HCT116 (cell line): ENCODE data around the gene AMBRA1. TPM values are rescaled to one million over a fixed set of nuclear protein-coding genes. Genes with fewer than 3 reads are reported as not detected.

ENCODE experiments used
- ATAC-seq: fragments of 200-7000 bp; cut with Tn5 transposase; 2 replicates; pipeline ENCODE4 v1.9.1; 2020; ENCODE audit warnings: mild to moderate bottlenecking, moderate library complexity
- BruUV-seq: library from RNA; stranded (reverse); fragments of 400-500 nt; replicated peaks from 2 replicates; lab custom pipeline; 2021; lab: Mats Ljungman, UMichigan
- CTCF ChIA-PET: fragments of 300-600 bp; sonication (Branson Sonifier 250); formaldehyde crosslinking; loops from one replicate; lab custom pipeline; 2021; ENCODE audit warnings: antibody characterized with exemption; lab: Charles Lee
- POLR2A ChIA-PET: fragments of 300-600, 350-600 bp; sonication (Branson Sonifier 250); formaldehyde crosslinking; loops from one replicate; lab custom pipeline; 2021; ENCODE audit warnings: antibody characterized with exemption; lab: Charles Lee
- RAD21 ChIA-PET, 2 experiments: fragments of 300-600 bp; sonication (Branson Sonifier 250); formaldehyde crosslinking; loops; one replicate each; lab custom pipeline; 2023; ENCODE audit warnings: low total read pairs in 2 of 2; ENCODE audit not compliant: uncharacterized antibody in 2 of 2, unreplicated experiment in 2 of 2, low non-redundant PET in 1 of 2; lab: Charles Lee
- DNase-seq: peaks from one replicate; pipeline ENCODE4 v3.0.0-alpha.2; 2010; ENCODE audit warnings: low read depth, low spot score
- H2AFZ ChIP-seq: fragments of 200-600 bp; shearing (Covaris generic), sonication (generic); 2 replicates; pipeline ENCODE4 v1.6.1; 2017; ENCODE audit warnings: low read depth, mixed run types, mixed read lengths, antibody characterized with exemption, low read length; ENCODE audit not compliant: poor library complexity, severe bottlenecking
- H3K27ac ChIP-seq: 2 replicates; pipeline ENCODE4 v1.5.1; 2012; ENCODE audit warnings: low read depth, low read length
- H3K27me3 ChIP-seq: fragments of 200-600 bp; sonication (generic); 2 replicates; pipeline ENCODE4 v1.6.1; 2016; ENCODE audit warnings: mixed run types, low read length, mixed read lengths; ENCODE audit not compliant: insufficient read depth
- H3K36me3 ChIP-seq, 2 experiments: fragments of 200-500 bp in 1 of 2; fragments of 200-600 bp in 1 of 2; sonication (Bioruptor generic) in 1 of 2; sonication (generic) in 1 of 2; 2 replicates each; pipeline versions ENCODE4 v1.5.1 to v1.6.1; 2014 to 2016; ENCODE audit warnings: low read length in 2 of 2, inconsistent platforms in 1 of 2, mixed read lengths in 1 of 2, mixed run types in 1 of 2; ENCODE audit not compliant: insufficient read depth in 2 of 2, control insufficient read depth in 1 of 2
- H3K4me1 ChIP-seq, 2 experiments: fragments of 200-600 bp in 1 of 2; sonication (generic) in 1 of 2; 2 replicates each; pipeline versions ENCODE4 v1.5.1 to v1.6.1; 2012 to 2017; ENCODE audit warnings: low read length in 2 of 2, inconsistent platforms in 1 of 2, mild to moderate bottlenecking in 1 of 2, mixed read lengths in 1 of 2, mixed run types in 1 of 2, moderate library complexity in 1 of 2; ENCODE audit not compliant: insufficient read depth in 2 of 2, control insufficient read depth in 1 of 2
- H3K4me2 ChIP-seq: fragments of 200-600 bp; sonication (generic); 2 replicates; pipeline ENCODE4 v1.6.1; 2017; ENCODE audit warnings: mixed run types, low read length, mixed read lengths
- H3K4me3 ChIP-seq, 2 experiments: fragments of 200-600 bp in 1 of 2; sonication (generic) in 1 of 2; replicated peaks in 1 of 2; 2 replicates each; pipeline ENCODE4 v1.5.1; 2011 to 2016; ENCODE audit warnings: low read length in 2 of 2, control low read depth in 1 of 2, low read depth in 1 of 2, mild to moderate bottlenecking in 1 of 2, mixed read lengths in 1 of 2, mixed run types in 1 of 2
- H3K79me2 ChIP-seq: fragments of 200-600 bp; sonication (generic); 2 replicates; pipeline ENCODE4 v1.6.1; 2017; ENCODE audit warnings: mild to moderate bottlenecking, mixed run types, low read length, moderate library complexity, mixed read lengths; ENCODE audit not compliant: insufficient read depth
- H3K9ac ChIP-seq: fragments of 200-600 bp; sonication (generic); 2 replicates; pipeline ENCODE4 v1.6.1; 2016; ENCODE audit warnings: low read length, mixed read lengths
- H3K9me2 ChIP-seq: fragments of 200-600 bp; sonication (generic), shearing (Covaris generic); 2 replicates; pipeline ENCODE4 v1.6.1; 2017; ENCODE audit warnings: mixed run types, mild to moderate bottlenecking, moderate library complexity; ENCODE audit not compliant: insufficient read depth
- H3K9me3 ChIP-seq, 2 experiments: fragments of 200-500 bp in 1 of 2; fragments of 200-600 bp in 1 of 2; sonication (Bioruptor generic) in 1 of 2; sonication (generic) in 1 of 2; 2 replicates each; pipeline ENCODE4 v1.6.1; 2014 to 2017; ENCODE audit warnings: low read length in 2 of 2, mixed read lengths in 2 of 2, inconsistent platforms in 1 of 2, low read depth in 1 of 2, mild to moderate bottlenecking in 1 of 2, mixed run types in 1 of 2, moderate library complexity in 1 of 2; ENCODE audit not compliant: control insufficient read depth in 1 of 2, insufficient read depth in 1 of 2
- H4K20me1 ChIP-seq: fragments of 200-600 bp; sonication (generic), shearing (Covaris generic); 2 replicates; pipeline ENCODE4 v1.6.1; 2017; ENCODE audit warnings: mixed run types, mild to moderate bottlenecking, moderate library complexity; ENCODE audit not compliant: insufficient read depth
- CTCF ChIP-seq, 3 experiments: fragments of 200-600 bp in 1 of 3; sonication (generic) in 1 of 3; IDR thresholded peaks in 2 of 3; conservative IDR thresholded peaks in 1 of 3; 2 replicates each; pipeline ENCODE4 v1.5.1; 2012 to 2017; ENCODE audit warnings: low read depth in 2 of 3, low read length in 2 of 3, antibody characterized with exemption in 1 of 3, borderline replicate concordance in 1 of 3, control low read depth in 1 of 3, mild to moderate bottlenecking in 1 of 3, mixed read lengths in 1 of 3, mixed run types in 1 of 3, moderate library complexity in 1 of 3; ENCODE audit not compliant: insufficient read depth in 1 of 3
- MAX ChIP-seq: IDR thresholded peaks from 2 replicates; pipeline ENCODE4 v1.6.1; 2012
- ZBTB33 ChIP-seq: IDR thresholded peaks from 2 replicates; pipeline ENCODE4 v1.6.1; 2011; ENCODE audit warnings: mild to moderate bottlenecking, low read length, moderate library complexity; ENCODE audit not compliant: insufficient replicate concordance; ENCODE audit errors: extremely low read depth
- ZFX ChIP-seq: fragments of 450-650 bp; IDR thresholded peaks from 2 replicates; pipeline ENCODE4 v1.6.1; 2017
- intact Hi-C: fragments of 100-400 bp; cut with micrococcal nuclease; formaldehyde crosslinking; loops from 2 replicates; pipeline ENCODE4 v1.10.0; 2022
- total RNA-seq: library from RNA; stranded (reverse); gene quantifications from one replicate; pipeline ENCODE4 v1.2.1, GENCODE V29; 2021; ENCODE audit not compliant: unreplicated experiment

AMBRA1 gene
- total RNA-seq, 1 experiment from 2014 or later: 22.7 TPM

GRCh38 chr11:46597609-46598219, 3.9 kb upstream of the AMBRA1 start:
- Histone ChIP-seq H3K9ac (no peak overlapping the region), H2AFZ (no peak overlapping the region), H3K9me2 (no peaks in the 10 kb centered on the region), H3K36me3 (no peaks in the 10 kb centered on the region), H3K9me3 (no peaks in the 10 kb centered on the region), H3K4me3 (no peak overlapping the region), H3K27me3 (no peaks in the 10 kb centered on the region), H4K20me1 (no peaks in the 10 kb centered on the region), H3K79me2 (peaks cover 11% of the 10 kb centered on the region), H3K27ac (no peak overlapping the region), H3K4me2 (no peak overlapping the region), H3K4me1 (peaks cover 0 to 11% of the 10 kb centered on the region in 2 experiments; a peak in 1 of 4 replicates)
- no TSS peak for BruUV-seq
- ATAC-seq (no peak), DNase-seq (no peak)
- POLR2A ChIA-PET: no interaction called here
- CTCF ChIA-PET: no interaction called here
- intact Hi-C loops: no loop called here
- TF ChIP-seq MAX (no peak), ZBTB33 (no peak), ZFX (no peak), CTCF (IDR thresholded peaks at IDR 0.05 in 2 of 3, conservative IDR thresholded peaks at IDR 0.05 in 1 of 3; ENCODE audit: borderline replicate concordance in 1 of 3, insufficient read depth in 1 of 3, low read depth in 2 of 3, low read length in 2 of 3) (no peak)
- RAD21 ChIA-PET: no interaction called here
